Hepatocyte (in vitro differentiated cells): ENCODE results near the gene XXYLT1. TPM values are rescaled to one million over a fixed set of nuclear protein-coding genes. Genes with fewer than 3 reads are reported as not detected.

Source experiments
- DNase-seq: peaks from one replicate; pipeline ENCODE4 v3.0.0-alpha.2; 2016; ENCODE audit warnings: low spot score
- H2AFZ ChIP-seq: fragments of 200-600 bp; sonication (generic); 2 replicates; pipeline ENCODE4 v1.6.0; 2016; ENCODE audit warnings: antibody characterized with exemption, mild to moderate bottlenecking
- H3K27ac ChIP-seq: fragments of 200-600 bp; sonication (generic); 2 replicates; pipeline ENCODE4 v1.5.1; 2016; ENCODE audit warnings: mild to moderate bottlenecking
- H3K27me3 ChIP-seq: fragments of 200-600 bp; sonication (generic); 2 replicates; pipeline ENCODE4 v1.6.1; 2016
- H3K36me3 ChIP-seq: fragments of 200-600 bp; sonication (generic); replicated peaks from 2 replicates; pipeline ENCODE4 v1.5.1; 2016; ENCODE audit warnings: low read depth; ENCODE audit not compliant: insufficient read depth
- H3K4me1 ChIP-seq: fragments of 200-600 bp; sonication (generic); 2 replicates; pipeline ENCODE4 v1.5.1; 2016; ENCODE audit warnings: mild to moderate bottlenecking, moderate library complexity; ENCODE audit not compliant: insufficient read depth
- H3K4me2 ChIP-seq: fragments of 200-600 bp; sonication (generic); 2 replicates; pipeline ENCODE4 v1.6.0; 2016
- H3K4me3 ChIP-seq: fragments of 200-600 bp; sonication (generic); 2 replicates; pipeline ENCODE4 v1.5.1; 2016; ENCODE audit warnings: mild to moderate bottlenecking
- H3K79me2 ChIP-seq: fragments of 200-600 bp; sonication (generic); 2 replicates; pipeline ENCODE4 v1.6.0; 2017; ENCODE audit warnings: mild to moderate bottlenecking
- H3K9me2 ChIP-seq: fragments of 200-600 bp; sonication (generic); replicated peaks from 2 replicates; pipeline ENCODE4 v1.6.0; 2017; ENCODE audit warnings: mild to moderate bottlenecking; ENCODE audit not compliant: insufficient read depth
- H3K9me3 ChIP-seq: fragments of 200-600 bp; sonication (generic); 2 replicates; pipeline ENCODE4 v1.5.1; 2016; ENCODE audit warnings: low read depth, mild to moderate bottlenecking
- H4K20me1 ChIP-seq: fragments of 200-600 bp; sonication (generic); 2 replicates; pipeline ENCODE4 v1.6.0; 2016; ENCODE audit warnings: mild to moderate bottlenecking; ENCODE audit not compliant: insufficient read depth, poor library complexity, severe bottlenecking
- EZH2 ChIP-seq: fragments of 200-600 bp; sonication (generic); IDR thresholded peaks from 2 replicates; pipeline ENCODE4 v1.6.1; 2016; ENCODE audit warnings: antibody characterized with exemption, mild to moderate bottlenecking, borderline replicate concordance
- EZH2phosphoT487 ChIP-seq: fragments of 200-600 bp; sonication (generic); IDR thresholded peaks from one replicate; pipeline ENCODE4 v1.6.1; 2018; ENCODE audit warnings: antibody characterized with exemption, mild to moderate bottlenecking, low read depth, moderate library complexity; ENCODE audit not compliant: unreplicated experiment, severe bottlenecking
- WGBS: methylation state at CpG from one replicate; pipeline ENCODE4 v1.1.6; 2016; ENCODE audit warnings: low lambda C conversion rate; ENCODE audit errors: missing lambda C conversion rate; 5-methylcytosine and 5-hydroxymethylcytosine counted together
- polyA plus RNA-seq: library from polyadenylated mRNA; unstranded; fragments of >200 nt; fragmentation: Nextera tagmentation; extraction: Ambion mirVana; gene quantifications from 2 replicates; pipeline ENCODE4 v1.2.1, GENCODE V29; 2016
- total RNA-seq: library from RNA; depleted of rRNA; stranded (reverse); fragments of >200 nt; gene quantifications from 2 replicates; pipeline ENCODE4 v1.2.3, GENCODE V29; 2014
- TF ChIP-seq, protein P1 (sequence below): fragments of 200-600 bp; sonication (generic); IDR thresholded peaks from 2 replicates; pipeline ENCODE4 v1.5.1; 2016; ENCODE audit warnings: antibody characterized with exemption, mild to moderate bottlenecking; ENCODE audit not compliant: poor library complexity

Gene XXYLT1
- total and polyA plus RNA-seq, 2 experiments from 2014 or later = 20.9 to 25.6 TPM

- Histone ChIP-seq H3K27ac (no peak overlapping the region), H3K4me3 (no peak overlapping the region), H3K79me2 (no peaks in the 10 kb centered on the region), H3K4me2 (no peak overlapping the region), H3K9me2 (no peaks in the 10 kb centered on the region), H3K9me3 (no peaks in the 10 kb centered on the region), H3K27me3 (no peaks in the 10 kb centered on the region), H3K36me3 (no peaks in the 10 kb centered on the region), H2AFZ (no peak overlapping the region), H4K20me1 (no peaks in the 10 kb centered on the region), H3K4me1 (no peaks in the 10 kb centered on the region)
- DNase-seq = no peak
- TF ChIP-seq EZH2 = no peak
- no peak for TF ChIP-seq EZH2phosphoT487
- TF ChIP-seq, protein P1, sequence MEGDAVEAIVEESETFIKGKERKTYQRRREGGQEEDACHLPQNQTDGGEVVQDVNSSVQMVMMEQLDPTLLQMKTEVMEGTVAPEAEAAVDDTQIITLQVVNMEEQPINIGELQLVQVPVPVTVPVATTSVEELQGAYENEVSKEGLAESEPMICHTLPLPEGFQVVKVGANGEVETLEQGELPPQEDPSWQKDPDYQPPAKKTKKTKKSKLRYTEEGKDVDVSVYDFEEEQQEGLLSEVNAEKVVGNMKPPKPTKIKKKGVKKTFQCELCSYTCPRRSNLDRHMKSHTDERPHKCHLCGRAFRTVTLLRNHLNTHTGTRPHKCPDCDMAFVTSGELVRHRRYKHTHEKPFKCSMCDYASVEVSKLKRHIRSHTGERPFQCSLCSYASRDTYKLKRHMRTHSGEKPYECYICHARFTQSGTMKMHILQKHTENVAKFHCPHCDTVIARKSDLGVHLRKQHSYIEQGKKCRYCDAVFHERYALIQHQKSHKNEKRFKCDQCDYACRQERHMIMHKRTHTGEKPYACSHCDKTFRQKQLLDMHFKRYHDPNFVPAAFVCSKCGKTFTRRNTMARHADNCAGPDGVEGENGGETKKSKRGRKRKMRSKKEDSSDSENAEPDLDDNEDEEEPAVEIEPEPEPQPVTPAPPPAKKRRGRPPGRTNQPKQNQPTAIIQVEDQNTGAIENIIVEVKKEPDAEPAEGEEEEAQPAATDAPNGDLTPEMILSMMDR = no peak
These were observed 36.8 kb upstream of the XXYLT1 start for GRCh38 chr3:195307711-195308110.

DNA sequence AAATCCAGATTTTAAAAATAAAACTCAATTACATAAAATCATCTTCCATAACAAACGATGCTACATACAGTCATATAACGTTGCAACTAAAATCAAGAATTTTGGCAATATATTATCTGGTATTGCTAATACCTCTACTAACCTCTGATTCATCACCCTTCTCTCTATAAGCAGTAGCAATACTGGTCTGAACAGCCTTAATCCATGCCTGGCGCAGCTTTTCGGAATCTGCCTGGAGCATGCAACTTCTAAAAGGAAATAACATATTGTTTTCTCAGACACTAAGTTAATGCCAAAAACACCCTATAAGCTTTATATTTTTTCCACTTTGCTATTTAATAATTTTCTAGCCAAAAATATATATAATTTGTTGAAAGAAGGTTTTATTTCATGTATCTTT is 35.4 kb upstream of the XXYLT1 start:
- H3K4me3 ChIP-seq = no peak overlapping the region
- H3K4me1 ChIP-seq = no peaks in the 10 kb centered on the region
- H3K27me3 ChIP-seq = no peaks in the 10 kb centered on the region
- no peaks in the 10 kb centered on the region for H3K79me2 ChIP-seq
- DNase-seq = no peak
- no peaks in the 10 kb centered on the region for H3K36me3 ChIP-seq
- no peaks in the 10 kb centered on the region for H3K9me3 ChIP-seq
- H3K9me2 ChIP-seq = no peaks in the 10 kb centered on the region
- WGBS = 96% methylated on average over 4 of the region's 4 CpGs
- no peaks in the 10 kb centered on the region for H4K20me1 ChIP-seq
- no peak overlapping the region for H2AFZ ChIP-seq
- no peak overlapping the region for H3K4me2 ChIP-seq
- TF ChIP-seq EZH2phosphoT487 = no peak
- TF ChIP-seq, protein P1 = no peak
- TF ChIP-seq EZH2 = no peak
- no peak overlapping the region for H3K27ac ChIP-seq

DNA sequence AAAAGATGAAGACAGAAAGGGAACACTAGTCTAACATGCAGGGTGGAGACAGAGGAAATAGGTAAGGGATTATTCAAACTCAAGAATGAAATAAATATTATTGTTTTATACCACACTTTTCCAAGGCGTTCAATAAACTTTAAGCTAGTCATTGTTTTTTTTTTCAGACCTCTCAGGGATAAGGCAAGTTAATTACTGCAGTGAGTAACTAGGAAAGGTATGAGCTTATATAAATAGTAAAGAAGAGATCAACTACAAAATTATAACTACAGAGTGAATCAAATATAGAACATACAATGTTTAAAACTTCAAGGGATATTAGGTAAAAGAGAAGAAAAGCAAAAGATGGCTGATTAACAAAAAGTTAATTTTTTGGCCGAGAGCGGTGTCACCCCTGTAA is 31.5 kb upstream of the XXYLT1 start:
- Histone ChIP-seq H3K9me3 (no peaks in the 10 kb centered on the region), H4K20me1 (no peaks in the 10 kb centered on the region), H3K79me2 (no peaks in the 10 kb centered on the region), H3K36me3 (no peaks in the 10 kb centered on the region), H3K4me2 (no peak overlapping the region), H3K27me3 (no peaks in the 10 kb centered on the region), H3K4me1 (no peaks in the 10 kb centered on the region), H2AFZ (no peak overlapping the region), H3K27ac (no peak overlapping the region), H3K9me2 (no peaks in the 10 kb centered on the region), H3K4me3 (no peak overlapping the region)
- TF ChIP-seq EZH2phosphoT487 = no peak
- TF ChIP-seq, protein P1 = no peak
- TF ChIP-seq EZH2 = no peak
- WGBS = 94% methylated on average over 3 of the region's 3 CpGs
- DNase-seq = no peak

DNA sequence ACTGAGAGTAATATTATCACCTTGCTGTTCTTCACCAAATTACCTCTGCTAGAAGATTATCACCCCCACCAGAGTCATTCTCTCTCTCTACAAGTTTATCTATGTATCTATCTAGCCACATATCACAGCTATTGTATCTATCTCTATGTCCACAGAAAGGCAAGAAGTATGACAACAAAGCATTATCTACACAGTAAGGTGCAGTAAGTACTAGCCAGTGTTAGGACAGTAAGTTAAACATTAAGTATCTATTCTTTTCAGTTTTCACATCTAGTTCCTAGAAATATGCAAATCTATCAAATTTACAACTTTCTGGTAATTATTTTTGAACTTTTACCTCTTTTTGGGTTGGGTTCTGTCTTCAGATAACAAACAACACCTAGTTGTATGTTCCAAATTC is 26.5 kb upstream of the XXYLT1 start:
- H3K9me2 ChIP-seq = no peaks in the 10 kb centered on the region
- TF ChIP-seq, protein P1 = no peak
- no peak for TF ChIP-seq EZH2phosphoT487
- no peak for TF ChIP-seq EZH2
- no peak for DNase-seq
- H3K36me3 ChIP-seq = no peaks in the 10 kb centered on the region
- H3K79me2 ChIP-seq = no peaks in the 10 kb centered on the region
- H3K9me3 ChIP-seq = no peaks in the 10 kb centered on the region
- no peaks in the 10 kb centered on the region for H3K27me3 ChIP-seq
- H4K20me1 ChIP-seq = no peaks in the 10 kb centered on the region
- H2AFZ ChIP-seq = no peak overlapping the region
- H3K4me3 ChIP-seq = no peak overlapping the region
- no peak overlapping the region for H3K27ac ChIP-seq
- no peaks in the 10 kb centered on the region for H3K4me1 ChIP-seq
- H3K4me2 ChIP-seq = no peak overlapping the region
